GM19099 (cell line): Measurements from ENCODE around the gene FKBP8.
A peak's percentile ranks its signal among the peaks of the same experiment; 100 is the strongest.

Experiments
- POLR2A ChIP-seq: IDR thresholded peaks from 3 replicates; pipeline ENCODE4 v1.6.1; 2011; ENCODE audit warnings: low read depth; ENCODE audit not compliant: insufficient read length; ENCODE audit errors: extremely low read depth

Gene FKBP8

DNA sequence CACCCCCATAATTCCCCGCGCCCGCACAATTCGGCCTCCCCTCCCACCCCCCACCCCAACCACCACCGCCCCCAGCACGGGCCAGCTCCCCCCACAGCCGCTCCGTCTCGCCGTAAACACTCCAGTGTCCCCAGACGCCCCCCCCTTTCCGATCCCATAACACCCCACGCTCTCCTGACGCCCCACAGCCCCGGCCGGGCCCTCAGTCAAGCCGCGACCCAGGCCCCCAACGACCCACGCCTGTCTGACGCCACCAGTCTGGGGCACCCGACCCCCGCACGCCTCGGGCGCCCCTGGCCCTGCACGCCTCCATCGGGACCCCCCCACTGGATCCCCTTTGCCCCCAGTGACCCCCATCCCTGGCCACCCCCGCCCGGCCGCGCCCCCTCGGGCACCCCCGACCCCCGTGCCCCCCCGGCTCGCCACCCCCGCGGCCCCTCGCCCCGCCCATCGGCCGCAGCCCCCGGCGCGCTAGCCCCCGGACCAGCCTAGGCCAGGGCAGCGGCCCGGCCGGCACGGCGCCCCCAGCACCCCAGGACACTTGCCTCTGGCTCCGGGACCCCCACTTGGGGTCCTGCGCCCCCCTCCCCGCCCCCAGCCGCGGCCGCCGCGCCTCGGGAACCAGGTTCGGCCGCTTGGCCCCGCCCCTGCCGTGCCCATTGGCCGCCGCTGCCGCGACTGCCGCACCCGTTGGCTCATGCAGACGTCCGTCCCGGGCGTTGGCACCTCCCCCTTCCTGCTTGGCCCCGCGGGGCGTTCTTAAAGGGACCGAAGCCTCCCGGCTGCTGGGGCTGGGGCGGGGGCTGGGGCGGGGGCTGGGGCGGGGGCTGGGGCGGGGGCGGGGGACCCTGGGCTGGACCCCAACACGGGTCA, at the start of gene FKBP8:
Gene FKBP8, minus strand, starts transcription at position 633 of the 873 bp plus-strand sequence. CDS start 1,603 bp downstream, outside the sequence.
- no peak for TF ChIP-seq POLR2A

DNA sequence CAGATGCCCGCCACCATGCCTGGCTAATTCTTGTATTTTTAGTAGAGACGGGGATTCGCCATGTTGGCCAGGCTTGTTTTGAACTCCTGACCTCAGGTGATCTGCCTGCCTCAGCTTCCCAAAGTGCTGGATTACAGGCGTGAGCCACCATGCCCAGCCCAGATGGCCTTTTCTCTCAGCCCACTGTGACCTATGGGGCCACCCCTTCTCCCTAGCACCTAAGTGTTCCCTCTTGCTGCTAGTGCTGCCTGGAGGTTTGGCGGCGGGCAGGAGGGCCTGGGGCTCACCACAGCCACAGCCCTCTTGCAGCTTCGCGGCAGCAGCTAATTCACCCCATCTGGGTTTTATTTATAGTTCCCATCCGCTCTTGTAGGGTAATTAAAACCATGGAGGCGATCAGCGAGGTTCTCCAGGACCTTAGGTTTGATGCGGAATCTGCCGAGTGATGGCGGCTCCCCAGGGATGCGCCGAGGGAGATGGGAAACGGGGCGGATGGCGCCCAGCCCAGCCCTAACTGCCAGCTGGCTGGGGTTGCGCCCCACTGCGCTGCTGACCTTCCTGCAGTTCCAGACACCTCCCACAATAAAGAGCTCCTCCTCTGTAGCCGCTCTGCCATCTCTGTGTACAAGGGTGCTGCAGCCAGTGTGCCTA, 48.5 kb upstream of the FKBP8 start:
- no peak for TF ChIP-seq POLR2A

DNA sequence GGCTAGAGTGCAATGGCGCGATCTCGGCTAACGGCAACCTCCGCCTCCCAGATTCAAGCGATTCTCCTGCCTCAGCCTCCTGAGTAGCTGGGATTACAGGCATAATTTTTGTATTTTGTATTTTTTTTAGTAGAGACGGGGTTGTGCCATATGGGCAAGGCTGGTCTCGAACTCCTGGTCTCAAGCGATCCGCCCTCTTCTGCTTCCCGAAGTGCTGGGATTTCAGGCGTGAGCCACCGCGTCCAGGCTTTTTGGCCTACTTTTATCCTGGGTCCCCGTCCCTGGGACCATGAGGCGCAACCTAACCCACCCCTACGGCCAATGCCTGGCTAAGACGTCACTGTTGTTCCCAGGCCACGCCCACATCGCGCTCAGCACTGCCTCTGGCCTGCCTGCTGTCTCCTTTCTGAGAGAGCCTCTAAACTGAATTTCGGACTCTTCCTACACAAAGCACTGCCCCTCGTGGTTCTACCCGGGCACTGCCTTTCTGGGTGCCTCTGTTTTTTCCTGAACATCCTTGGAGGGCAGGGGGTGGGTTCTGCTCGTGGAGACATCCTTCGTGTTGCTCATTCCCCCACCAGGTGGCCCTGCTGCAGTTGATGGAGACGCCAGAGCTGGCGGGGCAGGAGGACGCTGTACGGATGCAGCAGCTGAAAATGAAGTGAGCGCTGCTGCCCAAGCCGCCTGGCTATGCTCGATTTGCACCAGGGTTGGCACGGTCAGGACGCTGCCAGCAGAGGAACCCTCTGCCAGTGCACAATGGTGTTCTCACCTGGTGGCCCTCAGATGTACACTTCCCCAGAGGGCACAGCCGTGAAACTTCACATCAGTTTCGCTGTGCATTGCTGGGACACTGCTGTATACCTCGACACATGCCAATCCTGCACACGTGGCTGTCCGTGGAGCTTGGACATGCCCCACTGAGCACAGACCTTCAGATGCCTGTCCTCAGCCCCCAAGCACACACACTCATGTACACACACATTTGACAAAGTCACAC, 47.2 kb upstream of the FKBP8 start:
- TF ChIP-seq POLR2A: no peak

DNA sequence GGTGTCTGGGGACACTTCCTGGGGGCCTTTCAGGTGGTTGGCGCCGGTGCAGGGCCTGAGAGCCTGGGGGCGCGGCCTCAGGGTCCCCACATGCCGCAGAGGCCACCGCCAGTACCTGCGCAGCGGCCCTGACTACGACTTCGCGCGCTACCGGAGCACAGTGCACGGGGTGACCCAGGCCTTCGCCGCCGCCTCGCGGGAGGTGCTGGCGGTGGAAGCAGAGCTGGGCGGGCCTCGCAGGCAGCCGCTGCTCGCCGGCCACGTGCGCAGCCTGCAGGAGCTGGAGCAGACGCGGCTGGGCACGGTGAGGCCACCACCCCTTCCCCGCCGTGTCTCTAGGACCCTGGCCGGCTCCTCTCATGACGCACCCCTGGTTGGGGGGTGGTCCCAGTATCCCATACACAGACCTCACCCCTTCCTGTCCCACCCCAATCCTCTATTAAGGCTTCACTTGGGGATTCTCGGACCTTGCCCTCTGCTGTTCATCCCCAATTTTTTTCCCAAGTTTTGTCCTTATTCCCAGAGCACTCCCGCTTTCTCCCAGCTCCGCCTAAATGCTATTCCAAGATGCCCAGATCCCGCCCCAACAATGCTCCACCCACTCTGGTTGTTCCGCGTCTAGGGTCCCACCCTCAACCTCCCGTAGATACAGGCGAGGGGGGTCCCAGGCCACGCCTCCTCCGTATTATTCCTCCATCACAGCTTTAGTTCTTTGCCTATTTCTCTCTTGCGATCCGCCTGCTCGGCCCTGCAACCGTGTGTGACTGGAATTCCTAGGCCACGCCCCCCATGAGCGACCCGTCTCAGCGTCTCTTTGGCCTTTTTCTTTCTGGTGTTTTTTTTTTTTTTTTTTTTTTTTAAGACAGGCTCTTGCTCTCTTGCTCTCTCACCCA, 46.3 kb upstream of the FKBP8 start:
- no peak for TF ChIP-seq POLR2A

DNA sequence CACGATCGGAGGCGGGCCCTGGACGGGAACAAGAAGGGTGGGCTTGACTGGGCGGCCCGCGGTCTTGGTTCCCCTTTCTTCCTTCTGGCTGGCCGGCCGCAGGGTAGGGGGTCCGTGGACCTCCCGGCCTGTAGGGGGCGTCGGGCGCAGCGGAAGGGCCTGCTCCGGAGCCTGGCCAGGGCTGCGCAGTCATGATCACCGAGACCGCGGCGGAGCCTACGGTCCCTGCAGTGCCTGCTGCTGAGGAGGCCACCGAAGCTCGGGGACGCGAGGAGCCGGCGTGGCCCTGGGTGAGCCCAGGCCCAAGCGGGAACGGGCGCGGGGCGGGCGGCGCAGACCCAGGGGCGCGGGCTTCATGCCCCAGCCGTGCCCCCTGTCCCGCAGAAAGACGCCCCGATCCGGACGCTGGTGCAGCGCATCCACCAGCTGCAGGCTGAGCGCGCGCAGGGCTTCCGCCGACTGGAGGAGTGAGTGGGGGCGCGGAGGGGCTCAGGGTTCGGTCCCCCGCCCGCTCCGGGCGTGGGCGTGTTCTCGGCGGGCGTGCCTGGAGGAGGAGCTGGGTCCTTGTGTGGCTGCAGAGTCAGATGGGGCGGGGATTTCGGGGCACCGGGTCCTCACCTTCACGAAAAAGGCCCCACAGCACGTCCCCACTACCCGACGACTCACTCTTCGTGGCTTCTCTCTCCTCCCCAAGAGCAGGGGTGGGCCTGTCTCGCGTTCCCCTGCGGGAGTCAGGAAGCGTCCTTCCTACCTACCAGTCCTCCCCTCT, 45.4 kb upstream of the FKBP8 start, which contains the start of gene REX1BD:
Gene REX1BD, plus strand, starts transcription at position 188 of the 769 bp plus-strand sequence. Its CDS starts 4 bp downstream, at position 192.
- peak; percentile 93 for TF ChIP-seq POLR2A

DNA sequence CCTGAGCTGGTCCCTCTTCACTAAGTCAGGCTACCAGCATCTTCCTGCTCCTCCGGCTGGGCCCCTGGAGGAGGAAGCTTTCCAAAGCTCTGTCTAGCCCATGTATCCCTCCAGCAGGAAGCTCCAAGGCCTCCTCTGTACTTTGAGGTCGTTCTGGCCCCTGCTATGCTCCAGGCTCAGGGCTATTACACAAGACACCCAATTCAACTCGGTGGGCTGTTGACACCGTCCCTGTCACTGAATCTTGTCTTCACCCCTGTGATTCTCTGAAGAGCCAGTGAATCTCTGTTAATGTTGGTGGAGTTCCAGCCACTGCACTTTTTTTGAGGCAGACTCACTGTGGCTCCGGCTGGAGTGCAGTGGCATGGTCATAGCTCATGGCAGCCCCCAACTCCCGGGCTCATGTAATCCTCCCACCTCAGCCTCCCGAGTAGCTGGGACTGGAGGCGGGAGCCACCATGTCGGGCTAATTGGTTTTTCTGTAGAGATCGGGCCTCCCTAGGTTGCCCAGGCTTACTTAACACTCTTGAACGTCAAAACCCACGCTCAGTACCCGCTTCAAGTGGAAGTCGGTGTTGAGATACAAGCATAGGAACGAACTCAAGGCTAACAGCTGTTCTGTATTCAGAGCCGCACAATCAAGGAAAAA, 44.7 kb upstream of the FKBP8 start:
- no peak for TF ChIP-seq POLR2A

DNA sequence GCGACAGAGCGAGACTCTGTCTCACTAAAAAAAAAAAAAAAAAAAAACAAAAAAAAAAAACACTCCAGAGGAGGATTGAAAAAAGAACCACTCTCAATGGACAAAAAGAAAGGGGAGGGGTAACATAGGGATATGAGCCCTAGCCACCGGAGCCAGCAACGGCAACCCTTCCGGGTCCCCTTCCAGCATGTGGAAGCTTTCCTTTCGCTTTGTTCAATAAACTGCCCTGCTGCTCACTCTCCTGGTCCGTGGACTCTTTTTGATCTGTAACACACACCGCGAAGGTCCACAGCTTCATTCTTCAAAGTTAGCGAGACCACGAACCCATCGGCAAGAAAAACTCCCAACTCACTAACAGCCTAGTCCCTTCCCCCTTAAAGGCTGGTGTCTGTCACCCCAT, 44.2 kb upstream of the FKBP8 start:
- TF ChIP-seq POLR2A: no peak

DNA sequence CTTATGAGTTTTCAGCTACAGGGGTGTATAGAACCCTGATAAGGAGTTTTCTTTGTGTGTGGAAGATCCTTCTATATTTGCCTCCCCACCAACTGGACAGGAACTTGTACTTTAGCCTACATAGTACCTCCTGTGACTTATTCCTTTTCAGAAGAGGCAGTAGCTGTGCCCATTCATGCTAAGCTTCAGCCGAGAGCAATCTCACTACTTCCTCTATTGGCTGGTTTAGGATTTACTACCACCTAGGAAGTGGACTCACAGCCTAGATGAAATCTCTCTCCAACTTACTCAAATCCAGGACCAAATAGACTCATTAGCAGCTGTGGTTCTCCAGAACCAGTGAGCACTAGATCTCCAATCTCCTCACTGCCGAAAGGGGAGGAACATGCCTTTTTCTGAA, 42.9 kb upstream of the FKBP8 start:
- no peak for TF ChIP-seq POLR2A

DNA sequence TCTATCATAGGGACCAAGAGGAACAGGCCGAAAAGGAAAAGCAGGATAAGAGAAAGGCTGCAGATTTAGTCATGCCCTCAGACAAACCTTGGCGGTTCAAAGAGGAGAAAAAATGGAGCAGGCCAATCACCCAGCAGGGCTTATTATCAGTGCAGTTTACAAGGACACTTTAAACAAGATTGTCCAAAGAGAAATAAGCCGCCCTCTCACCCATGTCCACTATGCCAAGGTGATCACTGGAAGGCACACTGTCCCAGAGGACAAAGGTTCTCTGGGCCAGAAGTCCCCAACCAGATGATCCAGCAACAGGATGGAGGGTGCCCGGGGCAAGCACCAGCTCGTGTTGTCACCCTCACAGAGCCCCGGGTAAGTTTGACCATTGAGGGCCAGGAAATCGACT, 36.9 kb upstream of the FKBP8 start:
- TF ChIP-seq POLR2A: no peak

DNA sequence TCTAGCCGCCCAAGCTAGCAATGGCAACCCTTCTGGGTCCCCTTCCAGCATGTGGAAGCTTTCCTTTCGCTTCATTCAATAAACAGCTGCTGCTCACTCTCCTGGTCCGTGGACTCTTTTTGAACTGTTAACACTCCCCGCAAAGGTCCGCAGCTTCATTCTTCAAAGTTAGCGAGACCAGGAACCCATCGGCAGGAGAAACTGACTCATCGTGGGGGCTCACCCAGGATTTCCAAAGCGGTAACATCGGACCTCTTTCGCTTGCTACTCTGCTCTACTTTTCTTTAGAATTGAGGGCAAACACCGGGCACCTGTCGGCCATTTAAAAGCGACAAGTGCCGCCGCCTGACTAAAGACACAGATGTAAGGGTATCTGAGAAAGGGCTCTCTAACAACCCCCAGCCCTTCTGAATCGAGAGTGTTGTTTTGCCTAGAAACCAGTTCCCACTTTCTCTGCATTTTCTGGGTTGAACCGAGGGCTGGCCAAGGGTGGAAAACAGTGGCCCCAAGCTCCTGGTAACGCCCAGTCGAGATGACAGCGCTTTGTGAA, 34.1 kb upstream of the FKBP8 start:
- no peak for TF ChIP-seq POLR2A

DNA sequence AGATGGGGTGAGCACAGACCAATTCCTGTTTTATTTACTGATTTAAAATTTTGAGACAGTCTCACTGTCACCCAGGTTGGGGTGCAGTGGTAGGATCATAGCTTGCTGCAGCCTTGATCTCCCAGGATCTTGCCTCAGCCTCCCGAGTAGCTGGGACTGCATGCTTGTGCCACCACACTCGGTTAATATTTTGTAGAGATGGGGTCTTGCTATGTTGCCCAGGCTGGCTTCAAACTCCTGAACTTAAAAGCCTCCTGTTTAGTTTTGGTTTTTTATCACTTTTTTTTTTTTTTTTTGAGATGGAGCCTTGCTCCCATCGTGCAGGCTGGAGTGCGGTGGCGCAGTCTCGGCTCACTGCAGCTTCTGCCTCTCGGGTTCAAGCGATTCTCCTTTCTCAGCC, 33.0 kb upstream of the FKBP8 start:
- TF ChIP-seq POLR2A: no peak

DNA sequence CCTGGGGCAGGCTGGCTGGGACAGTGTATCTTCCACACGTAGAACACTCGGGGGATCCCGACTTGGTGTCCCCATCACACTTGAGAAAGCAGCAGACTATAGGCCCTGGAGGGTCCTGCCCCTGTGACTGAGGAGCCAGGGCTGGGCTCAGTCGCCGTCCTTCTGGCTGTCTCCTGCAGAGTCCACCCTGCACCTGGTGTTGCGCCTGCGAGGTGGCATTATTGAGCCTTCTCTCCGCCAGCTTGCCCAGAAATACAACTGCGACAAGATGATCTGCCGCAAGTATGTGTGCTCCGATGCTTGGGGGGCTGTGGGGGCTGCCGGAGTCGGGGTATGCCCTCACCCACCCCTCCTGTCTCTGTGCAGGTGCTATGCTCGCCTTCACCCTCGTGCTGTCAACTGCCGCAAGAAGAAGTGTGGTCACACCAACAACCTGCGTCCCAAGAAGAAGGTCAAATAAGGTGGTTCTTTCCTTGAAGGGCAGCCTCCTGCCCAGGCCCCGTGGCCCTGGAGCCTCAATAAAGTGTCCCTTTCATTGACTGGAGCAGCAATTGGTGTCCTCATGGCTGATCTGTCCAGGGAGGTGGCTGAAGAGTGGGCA, 31.4 kb upstream of the FKBP8 start:
- no peak for TF ChIP-seq POLR2A
